HG02943 (cell line): Measurements from ENCODE around the gene TMEM213.

Experiments used
- ATAC-seq: cut with Tn5 transposase; IDR thresholded peaks from one replicate; pipeline ENCODE4 v1.9.1; 2021; ENCODE audit warnings: mild to moderate bottlenecking, low read depth, moderate library complexity; ENCODE audit not compliant: unreplicated experiment

The TMEM213 gene

GRCh38 chr7:138835087-138835486 lies 37.3 kb downstream of the TMEM213 start:
- no peak for ATAC-seq

GRCh38 chr7:138837627-138838026 lies 39.8 kb downstream of the TMEM213 start:
- ATAC-seq, result no peak

- no peak for ATAC-seq
Measured at GRCh38 chr7:138838166-138838565, 40.4 kb downstream of the TMEM213 start.

- no peak for ATAC-seq
Measured at GRCh38 chr7:138842111-138842510, 44.3 kb downstream of the TMEM213 start.

GRCh38 chr7:138843632-138844580 lies 46.1 kb downstream of the TMEM213 start:
- ATAC-seq, result no peak

GRCh38 chr7:138845711-138846110 lies 47.9 kb downstream of the TMEM213 start:
- ATAC-seq, result no peak

- no peak for ATAC-seq
Measured at GRCh38 chr7:138848056-138848980, 50.5 kb downstream of the TMEM213 start.

GRCh38 chr7:138849701-138850100 lies 51.9 kb downstream of the TMEM213 start:
- no peak for ATAC-seq

GRCh38 chr7:138852469-138852868 lies 54.7 kb downstream of the TMEM213 start:
- ATAC-seq, result no peak

GRCh38 chr7:138853448-138853847 lies 55.7 kb downstream of the TMEM213 start:
- no peak for ATAC-seq

GRCh38 chr7:138854115-138854645 lies 56.4 kb downstream of the TMEM213 start:
- no peak for ATAC-seq

- no peak for ATAC-seq
Measured at GRCh38 chr7:138857728-138858127, 59.9 kb downstream of the TMEM213 start.

GRCh38 chr7:138861051-138861450 lies 63.3 kb downstream of the TMEM213 start:
- ATAC-seq, result no peak

GRCh38 chr7:138863931-138864330 lies 66.1 kb downstream of the TMEM213 start:
- no peak for ATAC-seq

GRCh38 chr7:138864667-138865066 lies 66.9 kb downstream of the TMEM213 start:
- ATAC-seq, result no peak

- no peak for ATAC-seq
Measured at GRCh38 chr7:138865843-138866242, 68.0 kb downstream of the TMEM213 start.

- no peak for ATAC-seq
Measured at GRCh38 chr7:138866353-138866752, 68.6 kb downstream of the TMEM213 start.

GRCh38 chr7:138867744-138868143 lies 70.0 kb downstream of the TMEM213 start:
- no peak for ATAC-seq

- no peak for ATAC-seq
Measured at GRCh38 chr7:138868711-138869110, 70.9 kb downstream of the TMEM213 start.

GRCh38 chr7:138869353-138869752 lies 71.6 kb downstream of the TMEM213 start:
- no peak for ATAC-seq
